Measurements from ENCODE around the gene HOGA1.

DNA sequence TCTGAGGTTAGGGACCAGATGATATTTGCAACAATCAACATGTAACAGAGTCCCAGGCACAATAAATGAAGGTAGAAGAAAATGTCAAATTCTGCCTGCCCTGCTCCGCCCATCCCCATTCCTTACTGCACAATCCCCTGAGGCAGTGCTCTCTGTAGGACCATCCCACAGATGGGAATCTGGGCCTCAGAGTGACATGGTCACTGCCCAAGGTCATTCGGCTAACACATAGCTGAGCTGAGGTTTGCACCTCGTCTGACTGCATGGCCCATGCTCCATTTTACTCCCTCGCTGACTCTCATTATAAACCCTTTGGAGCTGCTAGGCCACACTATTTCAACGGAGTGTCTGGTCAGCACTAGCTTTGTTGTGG, 1.2 kb downstream of the HOGA1 start:
- TF ChIP-seq, protein P1, sequence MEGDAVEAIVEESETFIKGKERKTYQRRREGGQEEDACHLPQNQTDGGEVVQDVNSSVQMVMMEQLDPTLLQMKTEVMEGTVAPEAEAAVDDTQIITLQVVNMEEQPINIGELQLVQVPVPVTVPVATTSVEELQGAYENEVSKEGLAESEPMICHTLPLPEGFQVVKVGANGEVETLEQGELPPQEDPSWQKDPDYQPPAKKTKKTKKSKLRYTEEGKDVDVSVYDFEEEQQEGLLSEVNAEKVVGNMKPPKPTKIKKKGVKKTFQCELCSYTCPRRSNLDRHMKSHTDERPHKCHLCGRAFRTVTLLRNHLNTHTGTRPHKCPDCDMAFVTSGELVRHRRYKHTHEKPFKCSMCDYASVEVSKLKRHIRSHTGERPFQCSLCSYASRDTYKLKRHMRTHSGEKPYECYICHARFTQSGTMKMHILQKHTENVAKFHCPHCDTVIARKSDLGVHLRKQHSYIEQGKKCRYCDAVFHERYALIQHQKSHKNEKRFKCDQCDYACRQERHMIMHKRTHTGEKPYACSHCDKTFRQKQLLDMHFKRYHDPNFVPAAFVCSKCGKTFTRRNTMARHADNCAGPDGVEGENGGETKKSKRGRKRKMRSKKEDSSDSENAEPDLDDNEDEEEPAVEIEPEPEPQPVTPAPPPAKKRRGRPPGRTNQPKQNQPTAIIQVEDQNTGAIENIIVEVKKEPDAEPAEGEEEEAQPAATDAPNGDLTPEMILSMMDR (IDR thresholded peaks at IDR 0.05), result no peak
- no peak for TF ChIP-seq POLR2A (IDR thresholded peaks at IDR 0.05)

Measured in sigmoid colon (tissue), 3 donors.